ENCODE results near the gene KRT3.

Gene KRT3

GRCh38 chr12:52772188-52772587, 23.7 kb downstream of the KRT3 start:
- TF ChIP-seq OSR1 (CRISPR knock-in tag; IDR thresholded peaks at IDR 0.05) (no peak), CSDC2 (CRISPR knock-in tag; IDR thresholded peaks at IDR 0.05) (no peak), ZNF8 (CRISPR knock-in tag; IDR thresholded peaks at IDR 0.05) (no peak), PATZ1 (CRISPR knock-in tag; IDR thresholded peaks at IDR 0.05; ENCODE audit: borderline replicate concordance) (no peak), TSHZ2 (CRISPR knock-in tag; IDR thresholded peaks at IDR 0.05) (no peak), TOX (CRISPR knock-in tag; IDR thresholded peaks at IDR 0.05; ENCODE audit: borderline replicate concordance) (no peak), ESRRG (CRISPR knock-in tag; IDR thresholded peaks at IDR 0.05) (no peak), ZFP30 (CRISPR knock-in tag; IDR thresholded peaks at IDR 0.05) (no peak)
- ATAC-seq, result no peak

GRCh38 chr12:52771505-52771904, 24.4 kb downstream of the KRT3 start:
- TF ChIP-seq ESRRG (CRISPR knock-in tag; IDR thresholded peaks at IDR 0.05) (no peak), ARNTL (CRISPR knock-in tag; IDR thresholded peaks at IDR 0.05; ENCODE audit: borderline replicate concordance, low read depth) (no peak), GLIS3 (CRISPR knock-in tag; IDR thresholded peaks at IDR 0.05) (no peak), ZNF565 (CRISPR knock-in tag; conservative IDR thresholded peaks at IDR 0.05; ENCODE audit: low read depth) (no peak), PPARA (CRISPR knock-in tag; IDR thresholded peaks at IDR 0.05; ENCODE audit: borderline replicate concordance) (no peak), BACH2 (CRISPR knock-in tag; IDR thresholded peaks at IDR 0.05; ENCODE audit: borderline replicate concordance) (no peak), CREB5 (CRISPR knock-in tag; IDR thresholded peaks at IDR 0.05; ENCODE audit: low read depth) (no peak), ISL1 (CRISPR knock-in tag; IDR thresholded peaks at IDR 0.05) (no peak), CSRNP3 (CRISPR knock-in tag; IDR thresholded peaks at IDR 0.05) (no peak), TSHZ2 (CRISPR knock-in tag; IDR thresholded peaks at IDR 0.05) (no peak), RARB (CRISPR knock-in tag; IDR thresholded peaks at IDR 0.05) (no peak), SNAI2 (CRISPR knock-in tag; IDR thresholded peaks at IDR 0.05) (no peak), CSDC2 (CRISPR knock-in tag; IDR thresholded peaks at IDR 0.05) (no peak)
- ATAC-seq, result no peak

GRCh38 chr12:52771088-52771487, 24.8 kb downstream of the KRT3 start:
- TF ChIP-seq ZC3H10 (CRISPR knock-in tag; IDR thresholded peaks at IDR 0.05) (no peak), CSDC2 (CRISPR knock-in tag; IDR thresholded peaks at IDR 0.05) (no peak), RARB (CRISPR knock-in tag; IDR thresholded peaks at IDR 0.05) (no peak), ZFP3 (CRISPR knock-in tag; IDR thresholded peaks at IDR 0.05) (no peak), OSR1 (CRISPR knock-in tag; IDR thresholded peaks at IDR 0.05) (no peak)
- ATAC-seq, result no peak

All from SK-N-SH treated with all-trans-retinoic acid at 6 μM for 48 hours (cell line).